Fibroblast of lung (primary cell): ENCODE measurements around the gene ADORA2B.

Source experiments
- CTCF ChIP-seq, 2 donors: IDR thresholded peaks in 1 of 2; conservative IDR thresholded peaks in 1 of 2; 1 replicate in 1 of 2; 2 replicates in 1 of 2; pipeline ENCODE4 v1.5.1; 2011 to 2012; ENCODE audit warnings: low read length in 2 of 2, control low read depth in 1 of 2, inconsistent platforms in 1 of 2, low read depth in 1 of 2, mild to moderate bottlenecking in 1 of 2
- EZH2 ChIP-seq: IDR thresholded peaks from 2 replicates; pipeline ENCODE4 v1.5.1; 2012; ENCODE audit warnings: low read length, control low read depth, mild to moderate bottlenecking; ENCODE audit errors: missing control alignments

- TF ChIP-seq CTCF (conservative IDR thresholded peaks at IDR 0.05 in 1 of 2, IDR thresholded peaks at IDR 0.05 in 1 of 2; ENCODE audit: low read depth in 1 of 2, low read length in 2 of 2) = no peak
- no peak for TF ChIP-seq EZH2
Observed at GRCh38 chr17:15920758-15921239, 24.1 kb upstream of the ADORA2B start.
